Measurements from ENCODE around the gene GSTCD. TPM values are rescaled to one million over a fixed set of nuclear protein-coding genes. Genes with fewer than 3 reads are reported as not detected.

Gene GSTCD
- polyA plus RNA-seq, 1 donor from 2014 or later: 2.0 TPM

- peak overlapping the region in 1 of 4 donors; percentile 38 for H3K4me3 Mint-ChIP-seq
- peaks cover 0 to 30% (median 22%) of the 10 kb centered on the region in 3 donors for H3K9me3 Mint-ChIP-seq
- peaks cover 25% of the 10 kb centered on the region for H3K36me3 Mint-ChIP-seq
- H3K4me1 Mint-ChIP-seq: peaks cover 0 to 3% (median 0%) of the 10 kb centered on the region in 3 donors
- no peaks in the 10 kb centered on the region for H3K27me3 Mint-ChIP-seq
- no peak overlapping the region for H3K27ac Mint-ChIP-seq
These were observed 150.0 kb downstream of the GSTCD start for GRCh38 chr4:105858466-105859040.

- no peak overlapping the region for H3K27ac Mint-ChIP-seq
- H3K4me3 Mint-ChIP-seq: no peak overlapping the region
- H3K9me3 Mint-ChIP-seq: peaks cover 0 to 25% (median 22%) of the 10 kb centered on the region in 3 donors
- H3K36me3 Mint-ChIP-seq: peaks cover 22% of the 10 kb centered on the region
- H3K27me3 Mint-ChIP-seq: no peaks in the 10 kb centered on the region
- peaks cover 0 to 3% (median 0%) of the 10 kb centered on the region in 3 donors for H3K4me1 Mint-ChIP-seq
These were observed 150.6 kb downstream of the GSTCD start for GRCh38 chr4:105859233-105859632.

- H3K36me3 Mint-ChIP-seq: no peaks in the 10 kb centered on the region
- H3K27me3 Mint-ChIP-seq: no peaks in the 10 kb centered on the region
- H3K9me3 Mint-ChIP-seq: peaks cover 0 to 3% (median 0%) of the 10 kb centered on the region in 3 donors
- H3K4me1 Mint-ChIP-seq: peaks cover 0 to 1% (median 0%) of the 10 kb centered on the region in 3 donors
- H3K27ac Mint-ChIP-seq: no peak overlapping the region
- H3K4me3 Mint-ChIP-seq: no peak overlapping the region
These were observed 162.4 kb downstream of the GSTCD start for GRCh38 chr4:105870963-105871362.

DNA sequence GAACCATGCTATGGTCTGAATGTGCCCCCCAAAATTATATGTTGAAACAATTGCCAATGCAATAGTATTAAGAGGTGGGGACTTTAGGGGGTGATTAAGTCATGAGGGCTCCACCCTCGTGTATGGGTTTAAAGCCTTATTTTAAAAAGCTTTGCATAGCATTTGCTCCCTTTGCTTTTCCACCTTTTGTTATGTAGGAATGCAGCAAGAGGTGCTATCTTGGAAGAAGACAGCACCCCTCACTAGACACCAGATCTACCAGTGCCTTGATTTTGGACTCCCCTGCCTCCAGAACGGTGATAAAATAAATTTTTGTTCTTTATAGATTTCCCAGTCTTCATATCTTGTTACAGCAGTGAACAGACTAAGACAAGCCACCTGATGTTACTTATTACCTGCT lies 163.4 kb downstream of the GSTCD start:
- Mint-ChIP-seq H3K4me1 (peaks cover 0 to 1% (median 0%) of the 10 kb centered on the region in 3 donors), H3K36me3 (no peaks in the 10 kb centered on the region), H3K9me3 (peaks cover 0 to 2% (median 0%) of the 10 kb centered on the region in 3 donors), H3K27ac (no peak overlapping the region), H3K4me3 (no peak overlapping the region), H3K27me3 (no peaks in the 10 kb centered on the region)

DNA sequence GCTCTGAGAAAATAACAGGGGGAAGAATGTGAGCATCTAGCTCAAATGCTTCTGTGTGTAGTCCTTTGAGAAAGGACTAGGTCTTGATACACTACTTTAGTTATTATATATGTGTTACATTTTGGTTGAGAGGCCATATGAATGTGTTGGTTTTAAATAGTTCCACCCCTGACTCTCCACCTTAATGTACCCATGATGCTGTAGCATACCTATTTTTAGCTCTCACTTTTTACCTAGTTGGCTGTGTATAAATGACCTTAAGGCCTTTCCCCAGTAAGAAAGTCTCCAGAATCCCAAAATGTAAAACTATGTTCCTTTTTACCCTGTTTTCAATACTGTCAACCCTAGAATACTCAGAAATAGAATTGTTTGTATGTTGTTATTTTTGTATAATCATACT lies 166.6 kb downstream of the GSTCD start:
- no peak overlapping the region for H3K27ac Mint-ChIP-seq
- no peaks in the 10 kb centered on the region for H3K36me3 Mint-ChIP-seq
- H3K4me3 Mint-ChIP-seq: no peak overlapping the region
- no peaks in the 10 kb centered on the region for H3K27me3 Mint-ChIP-seq
- peaks cover 0 to 1% (median 0%) of the 10 kb centered on the region in 3 donors for H3K4me1 Mint-ChIP-seq
- no peaks in the 10 kb centered on the region for H3K9me3 Mint-ChIP-seq

GRCh38 chr4:105878668-105879067 lies 170.1 kb downstream of the GSTCD start:
- Mint-ChIP-seq H3K27ac (no peak overlapping the region), H3K9me3 (peaks cover 0 to 2% (median 0%) of the 10 kb centered on the region in 3 donors), H3K4me3 (no peak overlapping the region), H3K36me3 (peaks cover 3% of the 10 kb centered on the region), H3K4me1 (no peaks in the 10 kb centered on the region), H3K27me3 (no peaks in the 10 kb centered on the region)

DNA sequence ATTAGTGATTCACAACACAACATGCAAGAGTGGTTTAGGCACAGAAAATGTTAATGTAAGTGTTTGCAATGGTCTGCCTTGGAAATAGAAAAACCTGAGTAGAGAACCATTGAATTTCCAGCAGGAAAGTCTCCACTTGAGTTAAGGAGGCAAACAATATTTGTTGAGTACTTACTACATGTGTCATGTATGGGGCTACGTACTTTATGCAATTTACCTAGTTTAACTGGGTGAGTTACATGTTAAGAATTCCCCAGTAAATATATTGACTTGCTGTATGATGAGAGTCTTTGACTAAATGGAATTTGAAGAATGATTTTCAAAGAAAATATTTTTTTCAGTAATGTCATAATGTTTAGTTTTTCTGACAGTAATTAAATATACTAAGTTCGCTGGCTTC lies 178.9 kb downstream of the GSTCD start:
- no peaks in the 10 kb centered on the region for H3K36me3 Mint-ChIP-seq
- no peaks in the 10 kb centered on the region for H3K4me1 Mint-ChIP-seq
- H3K9me3 Mint-ChIP-seq: peaks cover 0 to 7% (median 0%) of the 10 kb centered on the region in 3 donors
- peaks cover 7% of the 10 kb centered on the region for H3K27me3 Mint-ChIP-seq
- no peak overlapping the region for H3K27ac Mint-ChIP-seq
- no peak overlapping the region for H3K4me3 Mint-ChIP-seq

DNA sequence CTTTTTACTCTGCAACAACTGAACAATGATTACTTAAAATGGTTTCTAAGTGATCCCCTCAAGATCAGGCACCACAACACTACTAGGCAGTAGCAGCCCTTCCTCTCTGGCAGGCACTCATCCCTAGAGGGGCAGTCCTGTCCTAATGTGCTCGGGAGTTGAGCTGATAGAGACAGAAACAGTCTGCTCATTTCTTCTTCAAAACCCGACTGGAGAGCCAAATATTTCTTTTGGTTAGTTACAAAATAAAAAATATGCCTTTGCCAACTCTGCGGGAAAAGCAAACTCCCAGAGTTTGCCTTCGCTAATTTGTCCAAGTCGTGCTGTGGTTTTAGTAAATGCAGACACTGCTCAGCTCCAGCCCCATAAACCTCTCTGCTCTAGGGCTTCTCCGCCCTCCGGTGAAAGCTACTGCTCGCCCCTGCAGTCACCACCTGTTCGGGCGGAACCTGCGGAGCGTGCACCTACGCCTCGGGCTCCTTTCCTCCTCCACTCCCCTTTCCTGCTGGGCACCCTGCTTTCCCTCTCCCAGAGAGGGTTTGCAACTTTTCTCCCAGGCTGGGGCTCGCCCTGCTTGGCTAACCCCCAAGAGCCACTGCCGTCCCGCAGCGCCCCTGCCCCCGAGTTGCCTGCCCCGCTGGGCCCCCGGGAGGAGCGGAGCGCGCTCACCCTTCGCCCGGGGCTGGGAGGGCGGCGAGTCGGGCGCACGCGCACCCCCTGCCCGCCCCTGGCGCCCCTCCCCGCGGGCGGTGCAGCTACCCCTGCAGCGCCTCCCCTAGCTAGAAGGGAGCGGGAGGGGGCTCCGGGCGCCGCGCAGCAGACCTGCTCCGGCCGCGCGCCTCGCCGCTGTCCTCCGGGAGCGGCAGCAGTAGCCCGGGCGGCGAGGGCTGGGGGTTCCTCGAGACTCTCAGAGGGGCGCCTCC lies 186.3 kb downstream of the GSTCD start, which contains the start of gene NPNT:
Gene NPNT (plus strand): TSS at position 812 of the 923 bp plus-strand sequence. CDS start 182 bp downstream, outside the sequence.
- peaks cover 0 to 4% (median 4%) of the 10 kb centered on the region in 3 donors for H3K9me3 Mint-ChIP-seq
- H3K36me3 Mint-ChIP-seq: no peaks in the 10 kb centered on the region
- H3K4me1 Mint-ChIP-seq: peaks cover 6 to 18% (median 11%) of the 10 kb centered on the region in 3 donors
- peak within 1 kb of the TSS in 3 of 4 donors; percentile 41 to 91 (median 63) for H3K4me3 Mint-ChIP-seq
- H3K27ac Mint-ChIP-seq: no peak within 1 kb of the TSS
- peaks cover 55% of the 10 kb centered on the region for H3K27me3 Mint-ChIP-seq

GRCh38 chr4:105895583-105896460 lies 187.2 kb downstream of the GSTCD start:
- no peaks in the 10 kb centered on the region for H3K36me3 Mint-ChIP-seq
- H3K9me3 Mint-ChIP-seq: peaks cover 0 to 4% (median 4%) of the 10 kb centered on the region in 3 donors
- H3K27me3 Mint-ChIP-seq: peaks cover 55% of the 10 kb centered on the region
- H3K27ac Mint-ChIP-seq: no peak overlapping the region
- H3K4me1 Mint-ChIP-seq: peaks cover 6 to 18% (median 11%) of the 10 kb centered on the region in 3 donors
- peak overlapping the region in 3 of 4 donors; percentile 41 to 63 (median 61) for H3K4me3 Mint-ChIP-seq

GRCh38 chr4:105896461-105896942 lies 187.9 kb downstream of the GSTCD start:
- H3K27me3 Mint-ChIP-seq: peaks cover 52% of the 10 kb centered on the region
- H3K27ac Mint-ChIP-seq: no peak overlapping the region
- H3K9me3 Mint-ChIP-seq: peaks cover 0 to 4% (median 4%) of the 10 kb centered on the region in 3 donors
- H3K4me3 Mint-ChIP-seq: peak overlapping the region in 3 of 4 donors; percentile 41 to 91 (median 63)
- peaks cover 6 to 18% (median 11%) of the 10 kb centered on the region in 3 donors for H3K4me1 Mint-ChIP-seq
- no peaks in the 10 kb centered on the region for H3K36me3 Mint-ChIP-seq

Other genes starting within 250 kb of the GSTCD start
- 102 TPM for gene PPA2, start 234.7 kb upstream of the GSTCD start, polyA plus RNA-seq
- not detected for gene ARHGEF38, start 156.2 kb upstream of the GSTCD start, polyA plus RNA-seq
- gene INTS12, start 95 bp upstream of the GSTCD start, polyA plus RNA-seq: 33.0 TPM
- gene NPNT, start 186.7 kb downstream of the GSTCD start, polyA plus RNA-seq: not detected

Data from IgD-negative memory B cell (primary cell).